C4-2B (cell line): ENCODE data around the gene TTC39B.

ENCODE experiments used
- CTCF ChIP-seq: fragments of 450-650 bp; conservative IDR thresholded peaks from 2 replicates; pipeline ENCODE4 v1.5.1; 2017; ENCODE audit warnings: mild to moderate bottlenecking
- ZFX ChIP-seq: fragments of 450-650 bp; IDR thresholded peaks from 2 replicates; pipeline ENCODE4 v1.6.1; 2017

GRCh38 chr9:15137658-15138356 lies 169.2 kb downstream of the TTC39B start:
- no peak for TF ChIP-seq CTCF
- TF ChIP-seq ZFX, result no peak
